H9 (cell line): ENCODE results near the gene KLHL33. TPM values are rescaled to one million over a fixed set of nuclear protein-coding genes. Genes with fewer than 3 reads are reported as not detected.

ENCODE experiments used
- DNase-seq: peaks from one replicate; pipeline ENCODE4 v3.0.0-alpha.2; 2017
- H2AFZ ChIP-seq: one replicate; pipeline ENCODE4 v1.6.1; 2013; ENCODE audit warnings: mild to moderate bottlenecking, low read length, control low read depth, moderate library complexity
- H2AK5ac ChIP-seq: 2 replicates; pipeline ENCODE4 v1.6.1; 2013; ENCODE audit warnings: low read length, control low read depth, mixed read lengths; ENCODE audit not compliant: insufficient read length
- H2BK120ac ChIP-seq: one replicate; pipeline ENCODE4 v1.6.1; 2013; ENCODE audit warnings: low read depth, mild to moderate bottlenecking, low read length, control low read depth, inconsistent platforms; ENCODE audit not compliant: poor library complexity, severe bottlenecking
- H2BK12ac ChIP-seq: 2 replicates; pipeline ENCODE4 v1.6.1; 2013; ENCODE audit warnings: low read length, control low read depth, mixed read lengths, low read depth; ENCODE audit not compliant: insufficient read length
- H2BK15ac ChIP-seq: 2 replicates; pipeline ENCODE4 v1.6.1; 2013; ENCODE audit warnings: low read depth, low read length, control low read depth
- H2BK20ac ChIP-seq: one replicate; pipeline ENCODE4 v1.6.1; 2013; ENCODE audit warnings: low read depth, mild to moderate bottlenecking, low read length, control low read depth, inconsistent platforms; ENCODE audit not compliant: poor library complexity, severe bottlenecking
- H2BK5ac ChIP-seq: 2 replicates; pipeline ENCODE4 v1.6.1; 2013; ENCODE audit warnings: low read length, control low read depth, mixed read lengths; ENCODE audit not compliant: insufficient read length
- H3K14ac ChIP-seq: 2 replicates; pipeline ENCODE4 v1.6.1; 2013; ENCODE audit warnings: low read length, control low read depth; ENCODE audit not compliant: insufficient read depth
- H3K18ac ChIP-seq: 2 replicates; pipeline ENCODE4 v1.6.1; 2013; ENCODE audit warnings: low read depth, mild to moderate bottlenecking, mixed read lengths, low read length, control low read depth; ENCODE audit not compliant: insufficient read length
- H3K23ac ChIP-seq: 2 replicates; pipeline ENCODE4 v1.6.1; 2013; ENCODE audit warnings: low read length, control low read depth, mixed read lengths, low read depth; ENCODE audit not compliant: insufficient read length
- H3K23me2 ChIP-seq: 2 replicates; pipeline ENCODE4 v1.6.1; 2013; ENCODE audit warnings: low read depth, mild to moderate bottlenecking, mixed read lengths, low read length, control low read depth; ENCODE audit not compliant: insufficient read length, poor library complexity, severe bottlenecking
- H3K27ac ChIP-seq: 2 replicates; pipeline ENCODE4 v1.5.1; 2013; ENCODE audit warnings: low read length, control low read depth, mixed read lengths, low read depth; ENCODE audit not compliant: insufficient read length
- H3K27me3 ChIP-seq: 2 replicates; pipeline ENCODE4 v1.6.1; 2013; ENCODE audit warnings: low read length, control low read depth, inconsistent platforms; ENCODE audit not compliant: insufficient read depth
- H3K4ac ChIP-seq: 2 replicates; pipeline ENCODE4 v1.6.1; 2013; ENCODE audit warnings: low read depth, mild to moderate bottlenecking, control low read depth, inconsistent platforms, low read length, moderate library complexity
- H3K4me1 ChIP-seq: 2 replicates; pipeline ENCODE4 v1.6.1; 2013; ENCODE audit warnings: low read length, control low read depth, inconsistent platforms; ENCODE audit not compliant: insufficient read depth
- H3K4me2 ChIP-seq: 2 replicates; pipeline ENCODE4 v1.6.1; 2013; ENCODE audit warnings: low read length, control low read depth, mixed read lengths; ENCODE audit not compliant: insufficient read length, insufficient read depth
- H3K56ac ChIP-seq: 2 replicates; pipeline ENCODE4 v1.6.1; 2013; ENCODE audit warnings: low read depth, mild to moderate bottlenecking, mixed read lengths, low read length, control low read depth; ENCODE audit not compliant: insufficient read length
- H3K79me1 ChIP-seq: 2 replicates; pipeline ENCODE4 v1.6.1; 2013; ENCODE audit warnings: low read depth, mild to moderate bottlenecking, moderate library complexity, low read length, control low read depth, inconsistent platforms; ENCODE audit not compliant: insufficient read depth, poor library complexity, severe bottlenecking
- H3K79me2 ChIP-seq: 2 replicates; pipeline ENCODE4 v1.6.1; 2013; ENCODE audit warnings: low read length, control low read depth, inconsistent platforms; ENCODE audit not compliant: insufficient read depth
- H3K9ac ChIP-seq: 2 replicates; pipeline ENCODE4 v1.6.1; 2013; ENCODE audit warnings: low read length, control low read depth, mixed read lengths; ENCODE audit not compliant: insufficient read length; ENCODE audit errors: extremely low read depth
- H3K9me3 ChIP-seq: one replicate; pipeline ENCODE4 v1.6.1; 2013; ENCODE audit warnings: low read depth, low read length, inconsistent platforms; ENCODE audit not compliant: control insufficient read depth
- H3T11ph ChIP-seq: one replicate; pipeline ENCODE4 v1.6.1; 2013; ENCODE audit warnings: mild to moderate bottlenecking, low read length, control low read depth, inconsistent platforms
- H4K20me1 ChIP-seq: one replicate; pipeline ENCODE4 v1.6.1; 2013; ENCODE audit not compliant: control insufficient read depth, insufficient read length, insufficient read depth
- H4K5ac ChIP-seq: 2 replicates; pipeline ENCODE4 v1.6.1; 2013; ENCODE audit warnings: low read depth, mild to moderate bottlenecking, mixed read lengths, low read length, control low read depth; ENCODE audit not compliant: insufficient read length
- H4K8ac ChIP-seq: replicated peaks from 2 replicates; pipeline ENCODE4 v1.6.1; 2013; ENCODE audit warnings: low read length, control low read depth, mixed read lengths, low read depth; ENCODE audit not compliant: insufficient read length
- H4K91ac ChIP-seq: 2 replicates; pipeline ENCODE4 v1.6.1; 2013; ENCODE audit warnings: low read depth, mild to moderate bottlenecking, moderate library complexity, mixed read lengths, low read length, control low read depth; ENCODE audit not compliant: insufficient read length
- H3K27ac Mint-ChIP-seq, 3 experiments: 2 replicates in 2 of 3; 3 replicates in 1 of 3; pipeline ENCODE4 v1.8.0; 2020 to 2021; ENCODE audit warnings: mixed read lengths in 3 of 3, mild to moderate bottlenecking in 1 of 3, moderate library complexity in 1 of 3
- H3K27me3 Mint-ChIP-seq: 2 replicates; pipeline ENCODE4 v1.8.0; 2021; ENCODE audit warnings: low read depth, mild to moderate bottlenecking, moderate library complexity, mixed read lengths
- H3K36me3 Mint-ChIP-seq, 3 experiments: 2 replicates in 2 of 3; 3 replicates in 1 of 3; pipeline ENCODE4 v1.8.0; 2020 to 2021; ENCODE audit warnings: low read depth in 3 of 3, mixed read lengths in 3 of 3; ENCODE audit not compliant: insufficient read depth in 1 of 3
- H3K4me1 Mint-ChIP-seq, 2 experiments: 2 replicates each; pipeline ENCODE4 v1.8.0; 2020; ENCODE audit warnings: mixed read lengths in 2 of 2
- H3K4me3 Mint-ChIP-seq, 2 experiments: 2 replicates in 1 of 2; 3 replicates in 1 of 2; pipeline ENCODE4 v1.8.0; 2020 to 2021; ENCODE audit warnings: mild to moderate bottlenecking in 2 of 2, mixed read lengths in 2 of 2, moderate library complexity in 1 of 2
- H3K9me3 Mint-ChIP-seq, 2 experiments: 2 replicates in 1 of 2; 3 replicates in 1 of 2; pipeline ENCODE4 v1.8.0; 2020; ENCODE audit warnings: mild to moderate bottlenecking in 2 of 2, mixed read lengths in 2 of 2, moderate library complexity in 1 of 2
- CTCF ChIP-seq: fragments of 200-600 bp; sonication (generic); conservative IDR thresholded peaks from 3 replicates; pipeline ENCODE4 v1.8.0; 2021; ENCODE audit warnings: antibody characterized with exemption, mild to moderate bottlenecking
- whole genome bisulfite sequencing: extraction: QIAGEN DNeasy Blood & Tissue Kit; methylation state at CpG from one replicate; pipeline ENCODE4 v1.1.7; 2013; ENCODE audit warnings: missing lambda C conversion rate, low lambda C conversion rate, mixed read lengths; ENCODE audit not compliant: insufficient read length; ENCODE audit errors: extremely low coverage; 5-methylcytosine and 5-hydroxymethylcytosine counted together
- total RNA-seq: library from RNA; stranded (reverse); gene quantifications from 2 replicates; pipeline ENCODE4 v1.2.1, GENCODE V29; 2021

The KLHL33 gene
- total RNA-seq, 1 experiment from 2014 or later = 0.04 TPM

GRCh38 chr14:20381341-20381740, 54.6 kb downstream of the KLHL33 start:
- Mint-ChIP-seq H3K36me3 (peaks cover 26 to 80% (median 67%) of the 10 kb centered on the region in 3 experiments; a peak in 6 of 7 replicates), H3K27ac (peak overlapping the region in 1 of 3 experiments; percentile 59; a peak in 1 of 7 replicates)
- H3K79me2 ChIP-seq = no peaks in the 10 kb centered on the region

More at GRCh38 chr14:20381341-20381740, 54.6 kb downstream of the KLHL33 start:
- no peak overlapping the region for H4K5ac ChIP-seq
- H3K9ac ChIP-seq = no peak overlapping the region
- H3K4ac ChIP-seq = no peak overlapping the region
- no peaks in the 10 kb centered on the region; a peak in 1 of 5 replicates for H3K9me3 Mint-ChIP-seq
- no peak overlapping the region for H3K4me3 Mint-ChIP-seq
- H3K23me2 ChIP-seq = no peaks in the 10 kb centered on the region
- no peaks in the 10 kb centered on the region for H3K4me1 Mint-ChIP-seq
- H4K8ac ChIP-seq = no peak overlapping the region
- no peak overlapping the region for H4K91ac ChIP-seq
- H3K14ac ChIP-seq = no peak overlapping the region
- H3K4me2 ChIP-seq = no peak overlapping the region
- WGBS = no CpG with 5 or more reads among the region's 7 CpGs
- H3K27me3 Mint-ChIP-seq = no peaks in the 10 kb centered on the region
- no peak overlapping the region for H2BK5ac ChIP-seq
- no peaks in the 10 kb centered on the region for H3K27me3 ChIP-seq
- no peak overlapping the region for H3T11ph ChIP-seq
- no peaks in the 10 kb centered on the region for H4K20me1 ChIP-seq
- H3K9me3 ChIP-seq = no peaks in the 10 kb centered on the region
- H2BK12ac ChIP-seq = no peak overlapping the region
- H3K18ac ChIP-seq = no peak overlapping the region
- H3K27ac ChIP-seq = no peak overlapping the region
- H3K79me1 ChIP-seq = no peaks in the 10 kb centered on the region
- H2BK15ac ChIP-seq = no peak overlapping the region
- no peak overlapping the region for H2AFZ ChIP-seq
- H2AK5ac ChIP-seq = no peak overlapping the region
- H3K23ac ChIP-seq = no peak overlapping the region
- H2BK120ac ChIP-seq = no peak overlapping the region
- H3K4me1 ChIP-seq = no peaks in the 10 kb centered on the region
- H2BK20ac ChIP-seq = no peak overlapping the region
- no peak for TF ChIP-seq CTCF
- DNase-seq = no peak
- no peak overlapping the region for H3K56ac ChIP-seq
